HG02642 (cell line): ENCODE results near the gene COG7.
A peak's percentile ranks its signal among the peaks of the same experiment; 100 is the strongest.
"Not testable (repeated sequence)": the region's sequence is repeated elsewhere in the genome, so short reads cannot be mapped to it uniquely, and the experiment has no call there.

ENCODE experiments used
- ATAC-seq: cut with Tn5 transposase; IDR thresholded peaks from one replicate; pipeline ENCODE4 v1.9.1; 2021; ENCODE audit warnings: mild to moderate bottlenecking; ENCODE audit not compliant: unreplicated experiment, poor library complexity

Gene COG7

GRCh38 chr16:23452572-23453337 is at the start of gene COG7:
COG7 (minus strand) TSS chr16:23453189; CDS start chr16:23452994, 195 bp downstream.
- peak; percentile 90 for ATAC-seq

DNA sequence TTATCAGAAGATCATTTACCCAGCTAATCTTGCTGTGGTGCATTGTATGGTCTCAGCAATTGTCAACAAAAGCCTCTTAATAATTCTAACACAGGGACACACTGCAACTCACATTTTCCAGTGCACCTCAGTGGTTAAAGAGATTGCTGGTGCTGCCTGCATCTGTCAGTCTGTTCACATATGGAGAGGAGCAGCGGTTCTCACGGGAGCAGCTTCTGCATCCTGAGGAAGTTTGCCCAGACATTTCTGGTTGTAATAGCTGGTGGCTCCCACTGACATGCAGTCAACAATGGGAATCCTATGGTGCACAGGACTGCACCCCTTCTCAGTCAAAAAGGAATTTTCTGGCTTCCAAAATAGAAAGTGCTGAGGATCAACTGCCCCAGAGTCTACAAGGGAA is 49.5 kb upstream of the COG7 start:
- ATAC-seq: no peak

DNA sequence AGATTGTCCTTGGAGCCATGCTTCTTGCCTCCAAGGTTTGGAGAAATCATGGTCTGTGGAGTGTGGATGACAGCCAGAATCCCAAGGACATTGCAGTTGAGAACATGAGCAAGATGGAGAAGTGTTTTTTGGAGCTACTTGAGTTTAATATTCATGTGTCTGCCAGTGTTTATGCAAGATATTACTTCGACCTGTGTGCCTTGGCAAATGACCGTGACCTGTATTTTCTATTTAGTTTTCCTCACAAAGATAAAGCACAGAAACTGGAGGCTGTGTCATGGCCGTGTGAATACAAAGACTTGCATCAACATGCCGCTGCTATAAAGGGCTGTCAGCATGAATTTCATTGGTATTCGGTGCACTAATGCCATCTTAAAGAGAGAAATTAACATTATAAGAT is 48.3 kb upstream of the COG7 start:
- ATAC-seq: no peak

- no peak for ATAC-seq
Measured at GRCh38 chr16:23500862-23501225, 47.9 kb upstream of the COG7 start.

DNA sequence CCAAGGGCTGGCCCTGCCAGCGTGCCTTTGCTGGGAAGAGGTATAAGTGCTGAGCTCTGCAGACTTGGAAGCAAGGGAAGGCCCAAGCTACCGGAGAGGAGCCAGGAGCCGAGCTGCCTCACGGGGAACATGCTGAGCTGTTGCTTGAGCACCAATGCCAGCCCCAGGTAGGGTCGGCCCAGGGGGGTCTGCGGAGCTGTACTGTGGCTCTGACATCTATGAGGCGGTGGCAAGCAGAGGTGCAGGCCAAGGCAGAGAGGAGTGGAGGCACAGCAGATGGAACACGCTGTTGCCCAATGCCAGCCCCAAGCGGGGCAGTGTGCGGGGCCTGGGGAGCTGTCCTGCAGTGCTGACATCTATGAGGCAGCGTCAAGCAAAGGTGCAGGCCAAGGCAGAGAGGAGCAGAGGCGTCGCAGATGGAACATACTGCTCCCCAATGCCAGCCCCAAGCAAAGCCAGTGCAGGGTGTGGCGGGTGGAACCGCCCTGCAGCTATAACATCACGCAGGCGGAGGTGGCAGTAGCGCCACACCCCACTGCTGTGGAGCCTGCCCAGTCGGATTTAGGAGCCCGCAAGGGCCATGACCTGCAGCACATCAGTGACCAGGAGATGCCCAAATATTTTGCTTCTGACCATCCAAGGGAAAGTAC is 47.3 kb upstream of the COG7 start:
- ATAC-seq: no peak

- no peak for ATAC-seq
Measured at GRCh38 chr16:23499801-23500200, 46.8 kb upstream of the COG7 start.

DNA sequence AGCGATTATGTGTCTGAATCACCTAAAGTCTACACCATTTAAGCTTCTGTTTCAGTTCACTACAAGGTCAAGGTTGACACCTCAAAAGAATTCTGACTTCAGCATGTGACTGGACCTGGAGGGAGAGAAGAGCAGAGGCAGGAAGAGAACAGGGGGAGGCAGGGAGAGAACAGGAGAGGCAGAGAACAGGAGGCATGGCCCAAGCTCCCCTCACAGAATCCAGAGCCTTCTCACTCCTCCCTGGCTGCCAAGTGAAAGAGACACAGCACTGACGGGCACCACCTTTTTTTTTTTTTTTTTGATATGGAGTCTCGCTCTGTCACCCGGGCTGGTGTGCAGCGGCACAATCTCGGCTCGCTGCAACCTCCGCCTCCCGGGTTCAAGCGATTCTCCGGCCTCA is 45.9 kb upstream of the COG7 start:
- no peak for ATAC-seq

- ATAC-seq: no peak
Measured at GRCh38 chr16:23497543-23497868, 44.5 kb upstream of the COG7 start.

GRCh38 chr16:23496821-23497542 is 44.0 kb upstream of the COG7 start:
- ATAC-seq: no peak

DNA sequence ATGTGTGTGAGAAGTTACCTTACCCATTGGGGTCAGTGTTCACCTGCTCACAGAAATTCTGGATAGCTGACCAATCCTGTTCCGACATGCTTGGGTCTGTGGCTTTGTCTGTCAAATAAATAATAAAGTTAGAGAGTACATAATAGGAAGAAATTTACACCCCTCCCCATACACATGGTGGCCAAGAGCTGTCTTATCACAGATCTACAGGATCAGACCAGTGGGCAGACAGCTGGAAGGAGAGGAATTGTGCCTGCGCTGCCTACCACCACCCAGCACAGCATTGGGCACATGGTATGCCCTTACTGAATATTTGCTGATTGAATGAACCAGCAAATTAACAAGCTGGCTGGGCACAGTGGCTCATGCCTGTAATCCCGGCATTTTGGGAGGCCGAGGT is 42.7 kb upstream of the COG7 start:
- ATAC-seq: no peak

- ATAC-seq: no peak
Measured at GRCh38 chr16:23494188-23494587, 41.2 kb upstream of the COG7 start.

DNA sequence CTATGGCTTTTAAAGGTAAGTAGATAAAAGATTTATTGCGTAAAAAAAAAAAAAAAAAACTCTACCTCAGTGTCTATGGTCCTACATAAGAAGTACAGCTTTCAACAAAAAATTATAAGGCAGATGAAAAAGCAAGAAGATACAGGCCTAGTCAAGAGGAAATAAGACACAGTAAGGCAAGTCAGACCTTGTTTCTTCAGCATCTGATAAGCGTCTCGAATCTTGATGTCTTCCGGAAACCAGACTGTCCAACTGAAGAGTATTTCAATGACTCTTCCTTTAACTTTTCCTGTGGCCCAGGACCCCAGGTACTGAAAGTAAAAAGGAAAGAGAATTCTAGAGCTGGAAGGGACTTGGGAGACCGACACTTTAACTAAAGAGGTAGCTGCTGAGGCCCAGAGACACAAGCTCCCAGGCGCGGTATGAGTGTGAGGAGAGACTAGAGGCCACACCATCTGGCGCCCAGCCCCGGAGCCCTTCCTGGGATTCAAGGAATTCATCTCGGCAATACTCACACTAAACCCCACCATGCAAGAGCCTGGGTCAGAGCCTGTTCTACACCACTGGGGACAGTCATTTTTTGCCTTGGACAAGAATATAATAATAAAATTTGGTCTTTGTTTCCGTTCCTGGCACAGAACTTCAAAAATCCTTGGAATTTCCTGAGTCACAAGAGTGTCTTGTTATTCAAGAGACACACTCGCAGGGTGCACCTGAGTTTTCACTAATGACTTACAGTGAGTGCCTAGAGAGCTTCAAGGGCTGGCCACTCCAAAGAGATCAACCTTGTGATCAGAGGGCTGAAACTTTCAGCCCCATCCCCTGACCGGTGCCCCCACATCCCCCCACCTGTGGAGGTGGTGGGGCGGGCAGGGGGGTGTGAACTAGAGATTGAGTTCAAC is 38.8 kb upstream of the COG7 start:
- no peak for ATAC-seq

DNA sequence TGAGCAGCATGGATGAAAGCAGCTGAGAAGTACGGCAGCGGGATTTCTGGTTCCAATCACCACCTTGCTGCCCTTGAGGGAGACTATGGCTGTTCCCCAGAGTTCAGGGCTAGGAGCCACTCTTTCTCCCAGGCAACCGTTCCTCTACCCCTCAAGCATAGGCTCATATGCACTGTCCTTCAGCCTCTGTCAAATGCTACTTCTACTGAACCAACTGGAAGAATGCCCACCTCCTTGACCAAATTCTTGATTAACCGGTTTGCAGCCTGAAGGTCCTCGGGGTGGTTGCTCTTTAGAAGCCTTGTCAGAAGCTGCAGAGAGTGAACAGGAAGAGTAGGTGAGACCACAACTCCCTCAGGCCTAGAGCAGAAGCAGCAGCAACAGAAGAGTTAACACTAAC is 33.5 kb upstream of the COG7 start:
- no peak for ATAC-seq

GRCh38 chr16:23485841-23486240 is 32.9 kb upstream of the COG7 start:
- no peak for ATAC-seq

DNA sequence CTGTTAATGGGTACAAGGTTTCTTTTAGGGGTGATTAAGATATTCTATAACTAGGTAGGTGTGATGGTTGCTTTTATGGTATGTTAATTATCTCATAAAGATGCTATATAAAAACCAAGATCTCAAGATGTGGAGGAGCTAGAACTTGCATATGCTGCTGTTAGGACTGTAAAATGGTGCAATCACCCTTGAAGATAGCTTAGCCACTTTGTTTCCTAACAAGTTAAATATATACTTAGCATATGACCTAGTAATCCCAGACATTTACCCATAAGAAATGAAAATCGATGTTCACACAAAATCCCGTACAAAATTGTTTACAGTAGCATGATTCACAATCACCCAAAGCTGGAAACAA is 32.2 kb upstream of the COG7 start:
- no peak for ATAC-seq

- ATAC-seq: no peak
Measured at GRCh38 chr16:23484510-23485256, 31.7 kb upstream of the COG7 start.

GRCh38 chr16:23483492-23483891 is 30.5 kb upstream of the COG7 start:
- not testable (repeated sequence) for ATAC-seq

DNA sequence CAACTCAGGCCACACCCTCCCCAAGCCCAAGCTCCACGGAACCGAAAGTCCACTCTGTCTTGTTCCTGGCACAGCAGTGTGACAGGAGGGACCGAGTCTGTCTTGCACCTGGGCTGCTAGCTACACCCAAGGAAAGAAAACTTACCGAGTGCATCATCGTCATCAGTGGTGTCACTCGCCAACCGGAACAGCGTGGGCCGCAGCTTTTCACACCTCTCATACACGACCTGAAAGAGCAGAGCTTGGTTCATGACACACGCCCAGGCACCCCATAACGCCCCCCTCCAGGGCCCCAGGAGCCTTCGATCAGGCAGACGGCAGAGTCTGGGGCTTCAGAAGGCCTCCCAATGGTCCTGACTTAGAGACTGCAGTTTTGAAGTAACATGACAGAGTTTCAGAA is 29.8 kb upstream of the COG7 start:
- no peak for ATAC-seq

GRCh38 chr16:23480257-23480656 is 27.3 kb upstream of the COG7 start:
- ATAC-seq: no peak

- no peak for ATAC-seq
Measured at GRCh38 chr16:23479138-23479537, 26.1 kb upstream of the COG7 start.
